Upper lobe of left lung (tissue), 4 donors: Measurements from ENCODE around the gene PRR20G.

ENCODE experiments used
- EP300 ChIP-seq, 4 donors: sonication (generic); formaldehyde crosslinking; IDR thresholded peaks; one replicate each; pipeline ENCODE4 v1.5.1; 2017; ENCODE audit warnings: antibody characterized with exemption in 4 of 4, control low read depth in 2 of 4
- POLR2A ChIP-seq, 4 donors: fragments of 450-650 bp; IDR thresholded peaks; one replicate each; pipeline ENCODE4 v1.5.1; 2016 to 2017; ENCODE audit warnings: antibody characterized with exemption in 4 of 4, mild to moderate bottlenecking in 2 of 4
- TF ChIP-seq, protein P1 (sequence below), 6 experiments: fragments of 450-650 bp in 4 of 6; fragments of 200-600 bp in 2 of 6; sonication (generic) in 2 of 6; IDR thresholded peaks; one replicate each; pipeline ENCODE4 v1.5.1; 2016 to 2019; ENCODE audit warnings: antibody characterized with exemption in 6 of 6

DNA sequence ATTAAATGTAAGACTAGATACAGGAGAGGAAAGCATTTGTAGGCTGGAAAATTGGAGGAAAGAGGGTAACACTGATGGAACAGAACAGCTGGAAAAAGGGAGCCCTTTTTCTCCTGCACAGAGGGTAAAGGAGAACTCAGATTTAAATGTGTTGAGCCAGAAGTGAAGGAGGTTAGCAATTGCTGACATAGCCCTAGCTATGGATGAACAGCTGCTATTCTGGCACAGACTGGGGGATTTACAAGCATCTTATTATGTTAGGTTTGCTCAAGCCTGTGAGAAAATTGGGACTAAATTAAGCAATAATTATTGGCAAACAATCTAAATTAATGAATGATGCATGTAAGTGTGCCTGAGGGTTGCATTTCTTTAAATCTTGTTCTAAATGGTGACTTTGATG is 40.6 kb upstream of the PRR20G start:
- no peak for TF ChIP-seq EP300 (IDR thresholded peaks at IDR 0.05)
- TF ChIP-seq, protein P1, sequence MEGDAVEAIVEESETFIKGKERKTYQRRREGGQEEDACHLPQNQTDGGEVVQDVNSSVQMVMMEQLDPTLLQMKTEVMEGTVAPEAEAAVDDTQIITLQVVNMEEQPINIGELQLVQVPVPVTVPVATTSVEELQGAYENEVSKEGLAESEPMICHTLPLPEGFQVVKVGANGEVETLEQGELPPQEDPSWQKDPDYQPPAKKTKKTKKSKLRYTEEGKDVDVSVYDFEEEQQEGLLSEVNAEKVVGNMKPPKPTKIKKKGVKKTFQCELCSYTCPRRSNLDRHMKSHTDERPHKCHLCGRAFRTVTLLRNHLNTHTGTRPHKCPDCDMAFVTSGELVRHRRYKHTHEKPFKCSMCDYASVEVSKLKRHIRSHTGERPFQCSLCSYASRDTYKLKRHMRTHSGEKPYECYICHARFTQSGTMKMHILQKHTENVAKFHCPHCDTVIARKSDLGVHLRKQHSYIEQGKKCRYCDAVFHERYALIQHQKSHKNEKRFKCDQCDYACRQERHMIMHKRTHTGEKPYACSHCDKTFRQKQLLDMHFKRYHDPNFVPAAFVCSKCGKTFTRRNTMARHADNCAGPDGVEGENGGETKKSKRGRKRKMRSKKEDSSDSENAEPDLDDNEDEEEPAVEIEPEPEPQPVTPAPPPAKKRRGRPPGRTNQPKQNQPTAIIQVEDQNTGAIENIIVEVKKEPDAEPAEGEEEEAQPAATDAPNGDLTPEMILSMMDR (IDR thresholded peaks at IDR 0.05), result no peak
- no peak for TF ChIP-seq POLR2A (IDR thresholded peaks at IDR 0.05)
